Common myeloid progenitor, CD34-positive (primary cell): ENCODE results near the gene SMAD7.

Source experiments
- CTCF ChIA-PET: fragments of 350-600 bp; sonication (Branson Sonifier 250); formaldehyde crosslinking; loops from one replicate; lab custom pipeline; 2021; ENCODE audit warnings: antibody characterized with exemption; lab: Charles Lee
- POLR2A ChIA-PET: fragments of 350-600 bp; sonication (Branson Sonifier 250); formaldehyde crosslinking; loops from one replicate; lab custom pipeline; 2021; ENCODE audit warnings: antibody characterized with exemption; lab: Charles Lee
- DNase-seq, 3 donors: peaks; one replicate each; pipeline versions ENCODE4 v3.0.0 to v3.0.0-alpha.2; 2013
- H3K27ac ChIP-seq, 2 experiments: 1 replicate in 1 of 2; 2 replicates in 1 of 2; pipeline ENCODE4 v1.7.0; 2013; ENCODE audit warnings: inconsistent platforms in 2 of 2, low read length in 2 of 2, mild to moderate bottlenecking in 2 of 2, low read depth in 1 of 2, moderate library complexity in 1 of 2; ENCODE audit not compliant: severe bottlenecking in 2 of 2, insufficient read depth in 1 of 2, poor library complexity in 1 of 2
- H3K27me3 ChIP-seq, 5 experiments: replicated peaks in 2 of 5; 1 replicate in 3 of 5; 2 replicates in 2 of 5; pipeline versions ENCODE4 v1.6.1 to v1.7.0; 2013; ENCODE audit warnings: low read length in 4 of 5, mild to moderate bottlenecking in 2 of 5, moderate library complexity in 2 of 5, inconsistent platforms in 1 of 5; ENCODE audit not compliant: insufficient read depth in 5 of 5, control insufficient read depth in 4 of 5
- H3K36me3 ChIP-seq, 4 experiments: 1 replicate in 2 of 4; 2 replicates in 2 of 4; pipeline versions ENCODE4 v1.6.1 to v1.7.0; 2013; ENCODE audit warnings: low read length in 3 of 4, control low read depth in 1 of 4, mild to moderate bottlenecking in 1 of 4; ENCODE audit not compliant: control insufficient read depth in 4 of 4, insufficient read depth in 4 of 4
- H3K4me1 ChIP-seq, 4 experiments: 1 replicate in 3 of 4; 2 replicates in 1 of 4; pipeline versions ENCODE4 v1.6.1 to v1.7.1; 2013; ENCODE audit warnings: low read length in 3 of 4, mild to moderate bottlenecking in 3 of 4, control low read depth in 1 of 4, inconsistent platforms in 1 of 4, moderate library complexity in 1 of 4; ENCODE audit not compliant: control insufficient read depth in 4 of 4, insufficient read depth in 4 of 4; ENCODE audit errors: control extremely low read depth in 1 of 4
- H3K4me3 ChIP-seq, 7 experiments: 1 replicate in 4 of 7; 2 replicates in 3 of 7; pipeline versions ENCODE4 v1.5.1 to v1.7.0; 2013; ENCODE audit warnings: mild to moderate bottlenecking in 7 of 7, low read length in 6 of 7, moderate library complexity in 6 of 7, inconsistent platforms in 2 of 7, low read depth in 2 of 7, control low read depth in 1 of 7; ENCODE audit not compliant: insufficient read depth in 4 of 7, control insufficient read depth in 1 of 7; ENCODE audit errors: extremely low read depth in 1 of 7
- H3K9me3 ChIP-seq, 5 experiments: 1 replicate in 4 of 5; 2 replicates in 1 of 5; pipeline versions ENCODE4 v1.6.1 to v1.7.1; 2013; ENCODE audit warnings: low read length in 4 of 5, mild to moderate bottlenecking in 2 of 5, inconsistent platforms in 1 of 5, low read depth in 1 of 5, moderate library complexity in 1 of 5; ENCODE audit not compliant: control insufficient read depth in 4 of 5, insufficient read depth in 2 of 5; ENCODE audit errors: control extremely low read depth in 1 of 5
- WGBS: methylation state at CpG from one replicate; pipeline ENCODE4 v1.1.5; 2013; ENCODE audit not compliant: insufficient coverage; 5-methylcytosine and 5-hydroxymethylcytosine counted together

Gene SMAD7

DNA sequence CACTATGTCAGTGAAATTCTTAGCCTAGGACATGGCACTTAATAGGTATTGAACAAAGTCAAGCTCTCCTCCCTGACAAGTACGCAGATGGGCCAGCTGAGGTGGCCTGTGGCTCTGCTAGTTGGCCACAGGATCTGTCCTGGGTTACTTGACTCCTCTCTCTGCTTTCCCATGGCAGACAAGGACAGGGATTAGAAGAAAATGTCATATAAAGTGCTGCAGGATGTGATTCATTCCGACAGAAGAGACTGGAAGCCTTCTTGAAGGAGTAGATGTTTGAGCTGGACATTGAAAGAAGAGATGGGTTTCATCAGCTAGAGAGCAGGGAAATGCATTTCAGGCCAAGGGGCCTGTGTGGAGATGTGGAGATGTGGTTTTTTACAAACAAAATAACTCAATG lies 46.7 kb downstream of the SMAD7 start:
- no peak overlapping the region for H3K27ac ChIP-seq
- peaks cover 0 to 19% (median 15%) of the 10 kb centered on the region in 4 experiments for H3K4me1 ChIP-seq
- H3K4me3 ChIP-seq: no peak overlapping the region
- WGBS: 96% methylated on average over 2 of the region's 2 CpGs
- H3K27me3 ChIP-seq: no peaks in the 10 kb centered on the region
- no peaks in the 10 kb centered on the region for H3K36me3 ChIP-seq
- CTCF ChIA-PET: interaction anchor here (1.1 kb wide), 1 partner anchor 10 kb away, joined by 3 read pairs; no protein-coding TSS in a partner anchor
- no peak for DNase-seq
- POLR2A ChIA-PET: no interaction called here
- peaks cover 0 to 16% (median 8%) of the 10 kb centered on the region in 5 experiments for H3K9me3 ChIP-seq

DNA sequence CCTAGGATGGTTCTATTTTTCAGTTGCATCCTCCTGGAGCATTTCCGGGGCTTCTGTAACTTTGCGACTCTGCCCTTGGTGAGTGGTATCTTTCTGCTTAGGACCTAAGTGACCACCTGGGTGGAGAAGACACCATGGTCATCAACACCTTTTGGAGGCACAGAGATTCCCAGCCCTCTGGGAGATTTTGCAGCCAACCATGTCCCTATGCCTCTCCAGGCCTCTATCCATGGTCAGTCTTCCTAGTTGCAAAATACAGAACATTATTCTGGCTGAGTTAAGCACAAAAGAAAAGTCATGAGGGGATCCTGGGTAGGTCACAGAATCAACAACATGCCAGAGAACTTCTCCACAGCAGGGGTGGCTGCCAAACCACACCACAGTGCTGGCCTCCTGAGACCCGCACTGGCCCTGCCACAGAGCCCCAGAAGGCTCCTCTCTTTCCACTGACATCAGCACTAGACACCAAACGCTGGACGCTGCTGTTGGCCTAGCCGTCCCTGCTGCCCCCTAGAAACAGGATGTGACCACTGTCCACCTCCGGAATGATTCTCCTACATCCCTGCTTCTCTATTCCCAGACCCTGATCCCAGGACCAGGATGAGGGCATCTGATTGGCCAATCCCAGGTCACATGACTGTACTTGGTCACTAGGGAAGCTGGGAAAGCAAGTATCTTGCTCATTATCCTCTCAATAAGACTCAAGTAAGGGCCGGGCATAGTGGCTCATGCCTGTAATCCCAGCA lies 47.7 kb downstream of the SMAD7 start:
- POLR2A ChIA-PET: interaction anchor here (1.0 kb wide), 1 partner anchor 46 kb away, joined by 3 read pairs; no protein-coding TSS in a partner anchor
- Histone ChIP-seq H3K27me3 (no peaks in the 10 kb centered on the region), H3K9me3 (peaks cover 0 to 16% (median 8%) of the 10 kb centered on the region in 5 experiments), H3K27ac (no peak overlapping the region), H3K4me3 (no peak overlapping the region), H3K36me3 (no peaks in the 10 kb centered on the region), H3K4me1 (peaks cover 0 to 22% (median 16%) of the 10 kb centered on the region in 4 experiments)
- DNase-seq: no peak
- WGBS: 97% methylated on average over 8 of the region's 8 CpGs
- CTCF ChIA-PET: interaction anchor here (1.0 to 2.7 kb wide), 4 partner anchors 10 to 124 kb away, joined by 3 to 8 read pairs (median 3); no protein-coding TSS in a partner anchor

DNA sequence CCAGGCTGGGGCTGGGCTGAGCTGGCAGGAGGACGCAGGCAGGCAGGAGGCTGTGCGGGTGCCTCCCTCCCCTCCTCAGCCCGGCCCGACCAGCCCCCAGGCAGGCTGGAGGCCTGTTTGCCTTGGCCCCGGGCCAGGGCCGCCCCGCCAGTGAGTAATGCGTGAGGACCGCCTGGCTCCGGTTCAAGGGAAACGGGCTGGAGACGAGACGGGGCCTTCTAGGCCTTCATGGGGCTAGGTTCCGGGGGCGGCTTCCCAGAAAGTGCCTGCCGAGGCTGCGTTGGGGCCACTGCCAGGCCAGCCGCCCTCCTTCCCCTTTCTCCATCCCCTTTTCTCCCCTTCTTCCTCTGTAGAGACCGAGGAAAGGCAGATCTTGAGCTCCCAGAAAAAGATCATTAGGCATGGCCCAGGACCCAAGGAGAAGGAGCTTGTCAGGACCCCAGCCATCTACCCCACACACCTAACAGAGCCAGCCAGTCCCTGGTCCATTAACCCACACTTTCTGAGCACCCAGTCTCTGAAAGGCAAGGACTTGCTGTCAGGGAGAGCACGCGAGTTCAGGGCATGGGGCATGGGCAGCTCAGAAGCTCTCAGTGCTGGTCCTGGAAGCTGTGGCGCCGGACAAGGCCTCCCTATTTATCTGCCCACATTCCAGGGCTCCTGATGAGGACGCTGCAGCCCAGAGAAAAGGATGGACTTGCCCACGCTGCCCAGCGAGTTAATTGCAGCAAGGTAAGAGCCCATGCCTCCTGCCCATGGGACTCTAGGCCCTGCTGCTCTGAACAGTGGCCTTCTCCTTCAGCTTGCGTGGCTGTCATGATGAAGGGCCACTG lies 48.5 kb downstream of the SMAD7 start:
- Histone ChIP-seq H3K36me3 (no peaks in the 10 kb centered on the region), H3K27ac (peak overlapping the region in 1 of 2 experiments; percentile 55), H3K4me1 (peaks cover 0 to 28% (median 20%) of the 10 kb centered on the region in 4 experiments), H3K9me3 (peaks cover 0 to 16% (median 8%) of the 10 kb centered on the region in 5 experiments), H3K27me3 (no peaks in the 10 kb centered on the region), H3K4me3 (peak overlapping the region in 1 of 7 experiments; percentile 9)
- WGBS: 34% methylated on average over 23 of the region's 27 CpGs
- ChIA-PET POLR2A (no interaction called here), CTCF (interaction anchor here (0.9 to 2.7 kb wide), 6 partner anchors 11 to 175 kb away, joined by 3 to 8 read pairs (median 3); no protein-coding TSS in a partner anchor)
- DNase-seq: peak; percentile 54 to 87 (median 79)

DNA sequence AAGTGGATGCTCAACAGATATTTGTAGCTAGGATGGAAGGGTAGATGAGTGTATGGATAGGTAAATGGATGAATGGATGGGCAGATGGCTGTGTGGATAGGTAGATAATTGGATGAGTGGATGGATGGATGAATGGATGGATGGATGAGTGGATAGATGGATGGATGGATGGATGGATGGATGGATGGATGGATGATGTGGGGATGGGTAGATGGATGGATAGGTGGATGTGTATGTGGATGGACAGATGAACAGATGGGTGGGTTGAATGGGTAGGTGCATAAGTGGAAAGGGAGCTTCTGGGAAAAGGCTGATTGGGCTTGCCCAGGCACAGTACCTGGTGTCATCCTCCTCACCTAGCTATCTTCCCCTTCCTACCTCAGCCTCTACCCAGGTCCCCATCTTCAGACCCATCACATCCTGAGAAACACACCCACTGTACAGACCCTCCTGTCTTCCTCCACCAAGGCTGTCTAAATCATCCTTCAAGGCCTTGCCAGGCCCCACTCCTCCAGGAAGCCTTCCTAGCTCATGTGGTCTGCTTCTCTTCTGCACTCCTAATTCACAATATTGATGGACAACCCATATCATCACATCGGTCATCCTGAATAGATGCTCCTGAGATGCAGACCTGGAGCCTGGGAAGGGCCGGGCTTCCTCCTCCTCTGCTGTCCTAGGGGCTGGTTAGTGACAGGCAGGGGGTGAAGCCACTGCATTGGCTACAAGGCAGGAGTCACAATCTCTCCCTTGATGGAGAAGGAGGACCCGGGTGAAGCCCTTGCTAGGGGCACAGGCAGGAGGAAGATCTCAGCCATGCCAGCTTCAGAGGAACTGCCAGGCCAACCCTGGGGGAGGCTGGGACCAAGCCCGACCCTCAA lies 49.4 kb downstream of the SMAD7 start:
- POLR2A ChIA-PET: no interaction called here
- DNase-seq: no peak
- peaks cover 0 to 16% (median 8%) of the 10 kb centered on the region in 5 experiments for H3K9me3 ChIP-seq
- H3K36me3 ChIP-seq: no peaks in the 10 kb centered on the region
- H3K4me3 ChIP-seq: peak overlapping the region in 1 of 7 experiments; percentile 9
- H3K4me1 ChIP-seq: peaks cover 0 to 36% (median 29%) of the 10 kb centered on the region in 4 experiments
- CTCF ChIA-PET: interaction anchor here (0.6 to 2.7 kb wide), 10 partner anchors 12 to 176 kb away, joined by 3 to 8 read pairs (median 3); no protein-coding TSS in a partner anchor
- no peaks in the 10 kb centered on the region for H3K27me3 ChIP-seq
- no peak overlapping the region for H3K27ac ChIP-seq
- 53% methylated on average over 4 of the region's 4 CpGs for WGBS

DNA sequence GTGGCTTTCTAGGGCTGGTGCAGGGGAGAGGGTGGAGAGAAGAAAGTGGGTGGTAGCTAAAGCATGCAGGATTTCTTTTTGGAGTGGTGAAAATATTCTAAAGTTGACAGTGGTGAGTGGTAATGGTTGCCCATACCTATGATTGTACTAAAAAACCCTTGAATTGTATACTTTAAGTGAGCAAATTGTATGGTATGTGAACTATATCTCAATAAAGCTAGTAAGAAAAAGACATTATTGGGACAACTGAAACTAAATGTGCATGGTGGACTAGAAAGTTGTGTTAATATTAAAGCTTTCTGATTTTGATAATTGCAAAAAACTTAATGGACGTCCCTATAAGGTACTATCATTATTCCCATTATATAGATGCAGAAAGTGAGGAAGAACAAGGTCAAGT lies 50.3 kb downstream of the SMAD7 start:
- peaks cover 0 to 16% (median 8%) of the 10 kb centered on the region in 5 experiments for H3K9me3 ChIP-seq
- no peak overlapping the region for H3K4me3 ChIP-seq
- H3K36me3 ChIP-seq: no peaks in the 10 kb centered on the region
- no peaks in the 10 kb centered on the region for H3K27me3 ChIP-seq
- ChIA-PET CTCF (interaction anchor here (0.6 to 2.7 kb wide), 4 partner anchors 13 to 27 kb away, joined by 3 to 8 read pairs (median 4); no protein-coding TSS in a partner anchor), POLR2A (no interaction called here)
- no CpG with 5 or more reads among the region's 1 CpG for WGBS
- no peak for DNase-seq
- no peak overlapping the region for H3K27ac ChIP-seq
- peaks cover 0 to 42% (median 34%) of the 10 kb centered on the region in 4 experiments for H3K4me1 ChIP-seq

DNA sequence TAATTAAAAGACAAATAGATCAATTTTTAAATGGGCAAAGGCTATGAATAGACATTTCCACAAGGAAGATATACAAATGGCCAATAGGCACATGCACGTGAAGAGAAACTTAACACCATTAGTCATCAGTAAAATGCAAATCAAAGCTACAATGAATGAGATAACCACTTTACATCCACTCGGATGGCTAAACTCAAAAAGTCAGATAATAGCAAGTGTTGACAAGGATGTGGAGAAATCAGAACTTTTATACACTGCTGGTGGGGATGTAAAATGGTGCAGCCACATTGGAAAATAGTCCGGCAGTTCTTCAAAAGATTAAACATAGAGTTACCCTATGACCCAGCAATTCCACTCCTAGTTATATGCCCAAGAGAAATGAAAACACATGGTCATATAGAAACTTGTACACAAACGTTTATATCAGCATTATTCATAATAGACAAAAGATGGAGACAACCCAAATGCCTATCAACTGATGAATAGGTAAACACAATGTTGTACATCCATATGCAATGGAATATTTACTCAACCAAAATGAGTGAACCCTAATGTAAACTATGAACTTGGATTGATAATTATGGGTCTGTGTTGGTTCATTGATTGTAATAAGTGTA lies 51.1 kb downstream of the SMAD7 start:
- peaks cover 0 to 42% (median 34%) of the 10 kb centered on the region in 4 experiments for H3K4me1 ChIP-seq
- no peak overlapping the region for H3K27ac ChIP-seq
- H3K9me3 ChIP-seq: peaks cover 0 to 9% (median 2%) of the 10 kb centered on the region in 5 experiments
- H3K27me3 ChIP-seq: no peaks in the 10 kb centered on the region
- no peak overlapping the region for H3K4me3 ChIP-seq
- 100% methylated on average over 1 of the region's 4 CpGs for WGBS
- H3K36me3 ChIP-seq: no peaks in the 10 kb centered on the region
- CTCF ChIA-PET: no interaction called here
- POLR2A ChIA-PET: no interaction called here
- DNase-seq: no peak
